Measurements from ENCODE around the gene SOX5.

- no peak for TF ChIP-seq HDAC2 (IDR thresholded peaks at IDR 0.05)
- no peak for TF ChIP-seq KDM1A (IDR thresholded peaks at IDR 0.05)
- TF ChIP-seq TBL1XR1 (IDR thresholded peaks at IDR 0.05; ENCODE audit: low read length in 2 of 2) = no peak
- TF ChIP-seq HMGN3 (IDR thresholded peaks at IDR 0.05; ENCODE audit: borderline replicate concordance, extremely low read depth, insufficient read length, low read depth, low read length) = no peak
- TF ChIP-seq CTCF (IDR thresholded peaks at IDR 0.05 in 2 of 3, conservative IDR thresholded peaks at IDR 0.05 in 1 of 3; ENCODE audit: insufficient read depth in 2 of 3, low read depth in 1 of 3, low read length in 3 of 3) = no peak
- TF ChIP-seq HDGF (IDR thresholded peaks at IDR 0.05) = no peak
- TF ChIP-seq RCOR1 (IDR thresholded peaks at IDR 0.05; ENCODE audit: borderline replicate concordance in 1 of 2, low read depth in 2 of 2, low read length in 2 of 2) = no peak
- TF ChIP-seq TEAD4 (IDR thresholded peaks at IDR 0.05; ENCODE audit: low read length) = no peak
- TF ChIP-seq TEAD4 (CRISPR knock-in tag; IDR thresholded peaks at IDR 0.05; ENCODE audit: borderline replicate concordance) = no peak
These were observed 384.9 kb downstream of the SOX5 start for GRCh38 chr12:23564451-23565152.
